ENCODE measurements around the gene EML1.

The EML1 gene

GRCh38 chr14:99915305-99916090, 122.3 kb downstream of the EML1 start:
- Histone ChIP-seq H3K27me3 (ENCODE audit: low read depth, low read length) (no peaks in the 10 kb centered on the region), H3K4me1 (ENCODE audit: control insufficient read depth in 1 of 2, insufficient read depth in 2 of 2, low read length in 2 of 2) (no peaks in the 10 kb centered on the region), H3K4me3 (ENCODE audit: low read depth in 1 of 2, low read length in 2 of 2) (no peak overlapping the region), H3K27ac (ENCODE audit: low read length) (no peak overlapping the region), H3K9me3 (ENCODE audit: control insufficient read depth in 1 of 2, low read length in 2 of 2) (no peaks in the 10 kb centered on the region), H3K36me3 (ENCODE audit: control insufficient read depth in 1 of 2, insufficient read depth in 2 of 2, low read length in 2 of 2) (peaks cover 20 to 69% of the 10 kb centered on the region in 2 donors)

DNA sequence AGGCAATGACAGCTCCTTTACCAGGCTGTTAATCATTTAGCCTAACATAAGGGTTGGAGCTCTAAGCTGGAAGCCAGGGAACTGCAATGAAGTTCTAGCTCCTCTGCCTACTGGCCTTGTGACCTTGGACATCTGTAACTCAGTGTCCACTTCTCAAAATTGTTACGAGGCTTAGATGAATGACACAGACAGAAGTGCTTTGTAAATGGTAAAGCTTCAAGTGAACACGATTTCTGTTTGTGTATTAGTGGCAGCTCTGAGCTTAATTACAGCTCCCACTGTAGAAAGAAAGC, 122.8 kb downstream of the EML1 start:
- Histone ChIP-seq H3K9me3 (ENCODE audit: control insufficient read depth in 1 of 2, low read length in 2 of 2) (no peaks in the 10 kb centered on the region), H3K4me3 (ENCODE audit: low read depth in 1 of 2, low read length in 2 of 2) (no peak overlapping the region), H3K36me3 (ENCODE audit: control insufficient read depth in 1 of 2, insufficient read depth in 2 of 2, low read length in 2 of 2) (peaks cover 20 to 69% of the 10 kb centered on the region in 2 donors), H3K27ac (ENCODE audit: low read length) (no peak overlapping the region), H3K27me3 (ENCODE audit: low read depth, low read length) (no peaks in the 10 kb centered on the region), H3K4me1 (ENCODE audit: control insufficient read depth in 1 of 2, insufficient read depth in 2 of 2, low read length in 2 of 2) (no peaks in the 10 kb centered on the region)

DNA sequence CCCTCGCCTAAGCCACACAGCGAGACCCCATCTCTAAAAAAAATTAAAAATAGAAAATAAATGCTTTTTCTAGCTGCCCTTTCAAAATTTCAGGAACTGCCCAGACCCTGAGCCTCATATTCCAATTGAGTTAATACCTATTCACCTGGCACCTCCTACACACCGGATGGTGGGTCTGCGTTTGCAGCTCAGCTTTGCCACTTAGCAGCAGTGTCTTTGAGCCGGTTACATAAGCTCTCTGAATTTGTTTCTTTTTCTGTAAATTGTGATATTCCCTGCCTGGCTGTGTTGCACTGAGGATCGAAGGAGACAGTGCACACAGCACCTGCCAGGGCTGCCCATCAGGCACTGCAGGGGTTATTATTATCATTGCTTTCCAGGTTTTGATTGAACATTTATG, 125.6 kb downstream of the EML1 start:
- Histone ChIP-seq H3K27me3 (ENCODE audit: low read depth, low read length) (no peaks in the 10 kb centered on the region), H3K36me3 (ENCODE audit: control insufficient read depth in 1 of 2, insufficient read depth in 2 of 2, low read length in 2 of 2) (peaks cover 20 to 70% of the 10 kb centered on the region in 2 donors), H3K4me3 (ENCODE audit: low read depth in 1 of 2, low read length in 2 of 2) (no peak overlapping the region), H3K4me1 (ENCODE audit: control insufficient read depth in 1 of 2, insufficient read depth in 2 of 2, low read length in 2 of 2) (no peaks in the 10 kb centered on the region), H3K9me3 (ENCODE audit: control insufficient read depth in 1 of 2, low read length in 2 of 2) (no peaks in the 10 kb centered on the region), H3K27ac (ENCODE audit: low read length) (no peak overlapping the region)

DNA sequence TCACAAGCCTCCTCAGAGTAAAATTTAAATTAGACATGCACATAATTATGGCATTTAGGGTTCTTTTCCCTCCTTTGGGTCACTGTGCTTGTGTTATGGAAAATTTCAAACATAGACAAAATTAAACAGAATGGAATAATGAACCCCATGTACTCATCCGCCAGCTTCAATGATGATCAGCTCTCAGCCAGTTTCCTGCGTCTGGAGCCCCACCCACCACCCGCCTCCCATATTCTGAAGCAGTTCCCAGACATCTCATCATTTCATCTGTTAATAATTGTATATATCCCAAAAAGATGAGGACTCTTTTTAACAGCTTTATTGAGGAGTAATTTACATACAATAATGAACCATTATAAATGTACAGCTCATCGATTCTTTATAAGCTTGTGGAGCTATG, 128.2 kb downstream of the EML1 start:
- Histone ChIP-seq H3K4me1 (ENCODE audit: control insufficient read depth in 1 of 2, insufficient read depth in 2 of 2, low read length in 2 of 2) (no peaks in the 10 kb centered on the region), H3K27me3 (ENCODE audit: low read depth, low read length) (no peaks in the 10 kb centered on the region), H3K36me3 (ENCODE audit: control insufficient read depth in 1 of 2, insufficient read depth in 2 of 2, low read length in 2 of 2) (peaks cover 15 to 61% of the 10 kb centered on the region in 2 donors), H3K27ac (ENCODE audit: low read length) (no peak overlapping the region), H3K4me3 (ENCODE audit: low read depth in 1 of 2, low read length in 2 of 2) (no peak overlapping the region), H3K9me3 (ENCODE audit: control insufficient read depth in 1 of 2, low read length in 2 of 2) (no peaks in the 10 kb centered on the region)

GRCh38 chr14:99924379-99924778, 131.2 kb downstream of the EML1 start:
- Histone ChIP-seq H3K9me3 (ENCODE audit: control insufficient read depth in 1 of 2, low read length in 2 of 2) (no peaks in the 10 kb centered on the region), H3K4me3 (ENCODE audit: low read depth in 1 of 2, low read length in 2 of 2) (no peak overlapping the region), H3K4me1 (ENCODE audit: control insufficient read depth in 1 of 2, insufficient read depth in 2 of 2, low read length in 2 of 2) (no peaks in the 10 kb centered on the region), H3K27ac (ENCODE audit: low read length) (no peak overlapping the region), H3K36me3 (ENCODE audit: control insufficient read depth in 1 of 2, insufficient read depth in 2 of 2, low read length in 2 of 2) (peaks cover 4 to 41% of the 10 kb centered on the region in 2 donors), H3K27me3 (ENCODE audit: low read depth, low read length) (no peaks in the 10 kb centered on the region)

DNA sequence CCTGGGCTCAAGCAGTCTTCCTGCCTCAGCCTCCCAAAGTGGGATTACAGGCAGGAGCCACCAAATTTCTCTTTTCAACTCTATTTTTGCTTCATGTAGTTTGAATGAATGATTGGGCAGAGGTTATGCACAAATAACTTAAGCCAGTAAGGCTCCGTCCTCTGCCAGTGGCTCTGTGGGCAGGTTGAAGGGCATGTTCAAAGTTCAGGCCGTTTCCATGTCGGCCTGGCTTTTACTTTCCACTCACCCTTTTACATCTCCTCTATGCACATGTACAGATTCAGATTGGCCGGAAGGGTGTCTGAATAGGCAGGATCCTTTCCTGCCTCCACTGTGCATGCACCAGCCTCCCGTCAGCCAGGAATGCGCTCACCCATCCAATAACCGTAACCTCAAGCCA, 132.3 kb downstream of the EML1 start:
- Histone ChIP-seq H3K36me3 (ENCODE audit: control insufficient read depth in 1 of 2, insufficient read depth in 2 of 2, low read length in 2 of 2) (peaks cover 0 to 35% of the 10 kb centered on the region in 2 donors), H3K4me3 (ENCODE audit: low read depth in 1 of 2, low read length in 2 of 2) (no peak overlapping the region), H3K27ac (ENCODE audit: low read length) (no peak overlapping the region), H3K9me3 (ENCODE audit: control insufficient read depth in 1 of 2, low read length in 2 of 2) (no peaks in the 10 kb centered on the region), H3K27me3 (ENCODE audit: low read depth, low read length) (no peaks in the 10 kb centered on the region), H3K4me1 (ENCODE audit: control insufficient read depth in 1 of 2, insufficient read depth in 2 of 2, low read length in 2 of 2) (no peaks in the 10 kb centered on the region)

DNA sequence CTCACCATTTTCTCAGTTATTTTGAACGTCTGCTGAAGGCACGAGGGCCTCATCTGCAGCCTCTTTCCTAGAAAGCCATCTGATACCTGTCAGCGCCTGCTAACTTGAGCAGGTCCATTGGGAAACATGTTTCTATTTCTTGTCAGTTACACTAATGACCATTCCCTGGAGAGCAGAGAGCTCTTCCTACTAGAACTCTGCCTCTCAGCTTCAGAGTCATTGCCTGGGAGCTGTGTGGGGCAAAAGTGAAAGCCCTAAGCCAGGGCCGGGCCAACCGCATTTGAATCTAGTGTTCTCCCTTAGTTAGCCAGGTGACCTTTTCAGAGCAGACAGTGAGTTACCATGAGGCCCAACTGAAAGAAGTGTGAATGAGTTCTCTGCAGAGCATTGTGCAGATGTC, 135.8 kb downstream of the EML1 start:
- H3K36me3 ChIP-seq (ENCODE audit: control insufficient read depth in 1 of 2, insufficient read depth in 2 of 2, low read length in 2 of 2): peaks cover 0 to 13% of the 10 kb centered on the region in 2 donors
- no peak overlapping the region for H3K4me3 ChIP-seq (ENCODE audit: low read depth in 1 of 2, low read length in 2 of 2)
- H3K27me3 ChIP-seq (ENCODE audit: low read depth, low read length): no peaks in the 10 kb centered on the region
- no peaks in the 10 kb centered on the region for H3K4me1 ChIP-seq (ENCODE audit: control insufficient read depth in 1 of 2, insufficient read depth in 2 of 2, low read length in 2 of 2)
- no peaks in the 10 kb centered on the region for H3K9me3 ChIP-seq (ENCODE audit: control insufficient read depth in 1 of 2, low read length in 2 of 2)
- H3K27ac ChIP-seq (ENCODE audit: low read length): no peak overlapping the region

DNA sequence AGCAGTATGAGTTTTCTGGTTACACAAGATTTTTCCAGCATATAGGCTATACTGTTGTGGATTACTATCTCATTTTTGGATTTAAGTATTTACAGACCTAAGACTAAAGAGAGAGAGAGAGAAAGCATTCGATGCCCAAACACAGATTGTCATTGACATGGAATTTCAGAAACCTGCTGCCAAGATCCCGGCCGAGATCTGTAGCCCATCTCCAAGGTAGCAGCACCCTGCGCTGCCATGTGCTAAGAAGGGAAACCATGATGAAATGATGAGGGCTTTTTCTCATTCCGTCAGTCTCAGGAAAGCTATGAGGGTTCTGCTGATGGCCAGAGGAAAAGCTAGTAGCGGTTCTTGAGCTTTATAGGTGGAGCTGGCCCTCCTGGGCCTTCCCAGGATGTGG, 136.4 kb downstream of the EML1 start:
- Histone ChIP-seq H3K4me3 (ENCODE audit: low read depth in 1 of 2, low read length in 2 of 2) (no peak overlapping the region), H3K9me3 (ENCODE audit: control insufficient read depth in 1 of 2, low read length in 2 of 2) (no peaks in the 10 kb centered on the region), H3K4me1 (ENCODE audit: control insufficient read depth in 1 of 2, insufficient read depth in 2 of 2, low read length in 2 of 2) (no peaks in the 10 kb centered on the region), H3K36me3 (ENCODE audit: control insufficient read depth in 1 of 2, insufficient read depth in 2 of 2, low read length in 2 of 2) (peaks cover 0 to 17% of the 10 kb centered on the region in 2 donors), H3K27me3 (ENCODE audit: low read depth, low read length) (no peaks in the 10 kb centered on the region), H3K27ac (ENCODE audit: low read length) (no peak overlapping the region)

DNA sequence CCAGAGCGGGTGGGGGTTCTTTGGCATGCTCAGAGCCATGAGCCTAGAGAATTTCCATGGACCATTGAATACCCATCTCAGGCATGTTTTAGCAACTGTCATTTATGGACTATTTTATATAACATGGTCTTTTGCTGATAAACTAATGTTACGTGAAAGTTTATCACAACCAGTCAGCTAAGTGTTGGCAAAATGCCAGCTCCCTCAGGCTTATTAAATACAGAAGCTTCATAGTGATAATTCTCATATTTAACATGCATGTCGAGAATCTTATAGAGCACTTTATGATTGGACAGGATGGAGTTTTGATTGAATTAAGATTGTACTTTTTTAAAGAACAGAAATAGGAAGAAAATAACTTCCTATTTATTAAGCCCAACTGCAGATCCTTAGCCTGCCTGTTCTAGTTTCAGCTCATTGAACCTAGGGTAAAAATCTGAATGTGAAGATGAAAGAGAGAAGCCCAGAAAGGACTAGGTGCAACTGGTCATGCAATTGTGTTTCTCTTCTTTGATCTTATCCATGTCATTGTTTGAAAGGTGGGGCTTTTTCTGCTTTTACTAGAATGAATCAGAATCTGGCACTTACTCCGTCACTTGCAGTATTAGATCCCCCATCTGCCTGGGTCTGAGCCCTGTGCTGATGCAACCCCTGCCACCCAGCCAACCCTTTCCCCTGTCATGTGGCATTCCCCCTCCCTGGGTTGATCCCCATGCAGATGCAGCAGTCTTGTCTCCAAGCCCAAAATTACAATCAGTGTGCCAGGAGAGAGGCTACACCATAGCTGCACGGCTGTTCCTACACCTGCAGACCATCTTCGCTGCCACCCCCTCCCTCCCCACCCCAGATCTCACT, 137.4 kb downstream of the EML1 start:
- H3K27ac ChIP-seq (ENCODE audit: low read length): no peak overlapping the region
- no peaks in the 10 kb centered on the region for H3K9me3 ChIP-seq (ENCODE audit: control insufficient read depth in 1 of 2, low read length in 2 of 2)
- H3K36me3 ChIP-seq (ENCODE audit: control insufficient read depth in 1 of 2, insufficient read depth in 2 of 2, low read length in 2 of 2): peaks cover 0 to 15% of the 10 kb centered on the region in 2 donors
- no peaks in the 10 kb centered on the region for H3K27me3 ChIP-seq (ENCODE audit: low read depth, low read length)
- no peaks in the 10 kb centered on the region for H3K4me1 ChIP-seq (ENCODE audit: control insufficient read depth in 1 of 2, insufficient read depth in 2 of 2, low read length in 2 of 2)
- no peak overlapping the region for H3K4me3 ChIP-seq (ENCODE audit: low read depth in 1 of 2, low read length in 2 of 2)

DNA sequence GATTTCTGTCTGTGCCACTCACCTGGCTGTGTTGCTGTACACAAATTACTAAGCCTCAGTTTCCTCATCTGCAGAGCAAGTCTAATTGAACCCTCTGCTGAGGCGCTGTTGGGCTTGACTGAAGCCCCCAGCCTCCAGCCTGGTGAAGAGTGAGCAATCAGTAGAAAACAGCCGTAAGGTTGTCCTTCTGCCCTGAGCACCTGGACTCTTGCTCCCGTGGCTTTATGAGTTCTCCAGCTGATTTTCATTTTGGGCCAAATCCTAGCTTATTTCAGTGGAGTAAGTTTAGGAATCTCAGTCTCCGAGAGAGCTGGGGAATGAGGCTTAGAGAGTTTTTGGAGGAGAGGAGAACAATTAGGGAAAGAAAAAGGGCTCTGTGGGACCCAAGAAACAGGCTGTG, 138.1 kb downstream of the EML1 start:
- Histone ChIP-seq H3K9me3 (ENCODE audit: control insufficient read depth in 1 of 2, low read length in 2 of 2) (no peaks in the 10 kb centered on the region), H3K4me1 (ENCODE audit: control insufficient read depth in 1 of 2, insufficient read depth in 2 of 2, low read length in 2 of 2) (no peaks in the 10 kb centered on the region), H3K27ac (ENCODE audit: low read length) (no peak overlapping the region), H3K4me3 (ENCODE audit: low read depth in 1 of 2, low read length in 2 of 2) (no peak overlapping the region), H3K36me3 (ENCODE audit: control insufficient read depth in 1 of 2, insufficient read depth in 2 of 2, low read length in 2 of 2) (peaks cover 5 to 16% of the 10 kb centered on the region in 2 donors), H3K27me3 (ENCODE audit: low read depth, low read length) (no peaks in the 10 kb centered on the region)

DNA sequence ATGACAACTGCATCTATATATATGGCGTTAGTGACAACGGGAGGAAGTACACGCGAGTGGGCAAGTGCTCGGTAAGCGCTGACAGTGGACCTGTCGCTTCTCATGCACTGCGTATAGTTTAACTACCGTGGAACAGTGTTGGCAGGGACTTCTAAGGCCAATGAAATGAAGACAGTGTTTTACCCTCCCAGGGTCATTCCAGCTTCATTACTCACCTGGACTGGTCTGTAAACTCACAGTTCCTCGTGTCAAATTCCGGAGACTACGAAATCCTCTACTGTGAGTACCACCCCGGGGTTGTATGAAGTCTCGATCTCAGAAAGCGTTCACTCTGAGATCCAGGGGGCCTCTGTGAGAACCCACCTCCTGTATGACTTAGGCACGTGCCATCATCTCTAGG, 142.8 kb downstream of the EML1 start:
- no peaks in the 10 kb centered on the region for H3K9me3 ChIP-seq (ENCODE audit: control insufficient read depth in 1 of 2, low read length in 2 of 2)
- H3K36me3 ChIP-seq (ENCODE audit: control insufficient read depth in 1 of 2, insufficient read depth in 2 of 2, low read length in 2 of 2): peaks cover 10 to 58% of the 10 kb centered on the region in 2 donors
- H3K27ac ChIP-seq (ENCODE audit: low read length): no peak overlapping the region
- H3K4me3 ChIP-seq (ENCODE audit: low read depth in 1 of 2, low read length in 2 of 2): no peak overlapping the region
- no peaks in the 10 kb centered on the region for H3K4me1 ChIP-seq (ENCODE audit: control insufficient read depth in 1 of 2, insufficient read depth in 2 of 2, low read length in 2 of 2)
- no peaks in the 10 kb centered on the region for H3K27me3 ChIP-seq (ENCODE audit: low read depth, low read length)
